ENCODE results near the gene SSC5D.

The SSC5D gene

DNA sequence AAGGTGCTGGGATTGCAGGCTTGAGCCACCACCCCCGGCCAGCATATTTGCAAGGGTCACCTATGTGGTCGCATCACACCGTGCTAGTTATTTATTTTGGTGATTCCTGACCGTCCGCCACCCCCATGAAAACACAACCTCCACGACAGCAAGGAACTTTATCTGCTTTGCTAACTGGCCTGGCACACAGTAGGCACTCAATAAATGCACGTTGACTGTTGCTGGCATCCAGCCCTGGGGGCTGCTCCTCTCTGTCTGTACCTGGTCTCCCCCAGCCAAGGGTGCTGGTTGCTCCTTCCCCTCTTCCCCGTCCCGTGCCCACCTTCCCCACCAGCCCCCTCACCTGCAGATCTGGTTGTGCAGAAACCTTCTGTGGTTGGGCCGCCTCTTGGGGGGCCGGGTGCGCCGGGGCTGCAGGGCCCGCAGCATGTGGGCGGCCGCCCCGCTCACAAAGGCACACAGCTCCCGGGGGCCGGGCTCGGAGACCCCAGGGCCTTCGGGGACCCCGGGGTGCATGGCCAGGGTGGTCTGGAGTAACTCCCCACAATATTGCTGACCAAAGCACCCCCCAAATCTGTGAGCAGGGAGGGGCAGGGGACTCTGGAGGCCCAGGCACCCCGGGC lies 24.1 kb upstream of the SSC5D start:
- TF ChIP-seq YY1 (IDR thresholded peaks at IDR 0.05; ENCODE audit: low read depth) (no peak), ZBTB7A (IDR thresholded peaks at IDR 0.05; ENCODE audit: low read depth) (no peak), USF1 (IDR thresholded peaks at IDR 0.05) (no peak), CEBPB (IDR thresholded peaks at IDR 0.05) (no peak), EGR1 (IDR thresholded peaks at IDR 0.05) (no peak), CREB1 (IDR thresholded peaks at IDR 0.05; ENCODE audit: low read depth) (no peak), TAF1 (IDR thresholded peaks at IDR 0.05; ENCODE audit: low read depth) (no peak), FOXM1 (IDR thresholded peaks at IDR 0.05; ENCODE audit: borderline replicate concordance, low read depth) (no peak), EP300 (IDR thresholded peaks at IDR 0.05; ENCODE audit: borderline replicate concordance) (no peak), TCF12 (IDR thresholded peaks at IDR 0.05; ENCODE audit: low read depth) (no peak), NFIC (IDR thresholded peaks at IDR 0.05) (no peak), TEAD4 (IDR thresholded peaks at IDR 0.05) (no peak)
- TF ChIP-seq, protein P1, sequence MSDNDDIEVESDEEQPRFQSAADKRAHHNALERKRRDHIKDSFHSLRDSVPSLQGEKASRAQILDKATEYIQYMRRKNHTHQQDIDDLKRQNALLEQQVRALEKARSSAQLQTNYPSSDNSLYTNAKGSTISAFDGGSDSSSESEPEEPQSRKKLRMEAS (IDR thresholded peaks at IDR 0.05) = no peak

GRCh38 chr19:55464662-55465054 lies 23.6 kb upstream of the SSC5D start, which contains the start of gene C19orf85:
TSS of gene C19orf85 (minus strand) at chr19:55464751. CDS start at chr19:55464554, 197 bp downstream.
- TF ChIP-seq, protein P2, sequence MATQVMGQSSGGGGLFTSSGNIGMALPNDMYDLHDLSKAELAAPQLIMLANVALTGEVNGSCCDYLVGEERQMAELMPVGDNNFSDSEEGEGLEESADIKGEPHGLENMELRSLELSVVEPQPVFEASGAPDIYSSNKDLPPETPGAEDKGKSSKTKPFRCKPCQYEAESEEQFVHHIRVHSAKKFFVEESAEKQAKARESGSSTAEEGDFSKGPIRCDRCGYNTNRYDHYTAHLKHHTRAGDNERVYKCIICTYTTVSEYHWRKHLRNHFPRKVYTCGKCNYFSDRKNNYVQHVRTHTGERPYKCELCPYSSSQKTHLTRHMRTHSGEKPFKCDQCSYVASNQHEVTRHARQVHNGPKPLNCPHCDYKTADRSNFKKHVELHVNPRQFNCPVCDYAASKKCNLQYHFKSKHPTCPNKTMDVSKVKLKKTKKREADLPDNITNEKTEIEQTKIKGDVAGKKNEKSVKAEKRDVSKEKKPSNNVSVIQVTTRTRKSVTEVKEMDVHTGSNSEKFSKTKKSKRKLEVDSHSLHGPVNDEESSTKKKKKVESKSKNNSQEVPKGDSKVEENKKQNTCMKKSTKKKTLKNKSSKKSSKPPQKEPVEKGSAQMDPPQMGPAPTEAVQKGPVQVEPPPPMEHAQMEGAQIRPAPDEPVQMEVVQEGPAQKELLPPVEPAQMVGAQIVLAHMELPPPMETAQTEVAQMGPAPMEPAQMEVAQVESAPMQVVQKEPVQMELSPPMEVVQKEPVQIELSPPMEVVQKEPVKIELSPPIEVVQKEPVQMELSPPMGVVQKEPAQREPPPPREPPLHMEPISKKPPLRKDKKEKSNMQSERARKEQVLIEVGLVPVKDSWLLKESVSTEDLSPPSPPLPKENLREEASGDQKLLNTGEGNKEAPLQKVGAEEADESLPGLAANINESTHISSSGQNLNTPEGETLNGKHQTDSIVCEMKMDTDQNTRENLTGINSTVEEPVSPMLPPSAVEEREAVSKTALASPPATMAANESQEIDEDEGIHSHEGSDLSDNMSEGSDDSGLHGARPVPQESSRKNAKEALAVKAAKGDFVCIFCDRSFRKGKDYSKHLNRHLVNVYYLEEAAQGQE (IDR thresholded peaks at IDR 0.05; ENCODE audit: low read depth) = no peak
- no peak for TF ChIP-seq EP300 (IDR thresholded peaks at IDR 0.05; ENCODE audit: borderline replicate concordance)

DNA sequence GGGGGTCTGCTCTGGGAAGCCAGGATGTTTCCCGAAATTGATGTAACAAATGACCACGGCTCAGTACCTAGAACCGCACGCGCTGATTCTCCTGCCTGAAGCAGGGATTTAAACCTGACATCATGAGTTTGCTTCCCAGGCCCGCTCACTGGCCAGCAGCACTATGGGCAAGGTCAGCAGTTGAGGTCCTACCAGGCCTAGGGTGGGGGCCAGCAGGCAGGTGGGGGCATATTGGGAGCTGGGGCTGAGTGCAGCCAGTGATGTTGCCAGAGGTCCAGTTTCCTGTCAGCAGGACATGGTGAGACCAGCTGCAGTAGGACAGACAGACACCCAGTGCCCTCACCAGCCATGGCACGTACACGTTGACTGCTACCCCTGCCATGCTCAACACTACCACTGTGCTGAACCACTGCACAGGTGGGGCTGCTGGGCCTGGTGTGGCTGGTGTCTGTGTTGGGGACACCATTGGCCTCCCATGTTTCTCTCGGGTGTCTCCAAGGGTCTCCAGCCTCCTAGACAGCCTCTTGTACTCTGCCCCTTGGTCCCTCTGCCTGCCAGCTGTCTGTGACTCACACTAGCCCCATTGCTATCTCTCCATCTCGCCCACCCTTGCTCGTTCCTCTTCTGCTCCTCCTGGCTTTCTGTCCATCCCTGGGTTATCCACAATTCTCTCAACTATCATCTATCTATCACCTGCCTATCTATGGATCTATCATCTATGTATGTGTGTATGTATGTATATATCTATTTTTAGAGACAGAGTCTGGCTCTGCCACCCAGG lies 22.6 kb upstream of the SSC5D start:
- TF ChIP-seq USF1 (IDR thresholded peaks at IDR 0.05) (no peak), ZBTB7A (IDR thresholded peaks at IDR 0.05; ENCODE audit: low read depth) (no peak; the same call in 1 of the 2 replicates), CREB1 (IDR thresholded peaks at IDR 0.05; ENCODE audit: low read depth) (no peak), FOXM1 (IDR thresholded peaks at IDR 0.05; ENCODE audit: borderline replicate concordance, low read depth) (no peak), EGR1 (IDR thresholded peaks at IDR 0.05) (no peak), NFIC (IDR thresholded peaks at IDR 0.05) (no peak), TEAD4 (IDR thresholded peaks at IDR 0.05) (no peak), TCF12 (IDR thresholded peaks at IDR 0.05; ENCODE audit: low read depth) (no peak), EP300 (IDR thresholded peaks at IDR 0.05; ENCODE audit: borderline replicate concordance) (no peak), YY1 (IDR thresholded peaks at IDR 0.05; ENCODE audit: low read depth) (no peak)
- TF ChIP-seq, protein P1 (IDR thresholded peaks at IDR 0.05) = no peak
- TF ChIP-seq, protein P2 (IDR thresholded peaks at IDR 0.05; ENCODE audit: low read depth) = no peak

DNA sequence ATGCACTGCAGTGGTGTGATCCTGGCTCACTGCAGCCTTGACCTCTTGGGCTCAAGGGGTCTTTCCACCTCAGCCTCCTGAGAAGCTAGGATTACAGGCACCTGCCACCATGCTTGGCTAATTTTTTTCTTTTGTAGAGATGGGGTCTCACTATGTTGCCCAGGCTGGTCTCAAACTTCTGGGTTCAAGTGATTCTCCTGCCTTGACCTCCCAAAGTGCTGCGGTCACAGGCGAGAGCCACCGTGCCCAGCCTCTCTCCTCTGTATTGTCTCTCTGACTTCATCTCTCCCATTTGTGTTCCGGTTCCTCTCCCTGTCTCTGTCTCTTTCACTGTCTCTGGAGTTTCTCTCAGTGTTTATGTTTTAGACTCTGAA lies 22.0 kb upstream of the SSC5D start:
- TF ChIP-seq CEBPB (IDR thresholded peaks at IDR 0.05) (no peak), ZBTB7A (IDR thresholded peaks at IDR 0.05; ENCODE audit: low read depth) (no peak), TCF12 (IDR thresholded peaks at IDR 0.05; ENCODE audit: low read depth) (no peak), RAD21 (IDR thresholded peaks at IDR 0.05; ENCODE audit: low read depth) (no peak), CREB1 (IDR thresholded peaks at IDR 0.05; ENCODE audit: low read depth) (no peak), EP300 (IDR thresholded peaks at IDR 0.05; ENCODE audit: borderline replicate concordance) (no peak), TEAD4 (IDR thresholded peaks at IDR 0.05) (no peak), EGR1 (IDR thresholded peaks at IDR 0.05) (no peak), TAF1 (IDR thresholded peaks at IDR 0.05; ENCODE audit: low read depth) (no peak), YY1 (IDR thresholded peaks at IDR 0.05; ENCODE audit: low read depth) (no peak), USF1 (IDR thresholded peaks at IDR 0.05) (no peak), FOXM1 (IDR thresholded peaks at IDR 0.05; ENCODE audit: borderline replicate concordance, low read depth) (no peak), NFIC (IDR thresholded peaks at IDR 0.05) (no peak)
- TF ChIP-seq, protein P1 (IDR thresholded peaks at IDR 0.05) = no peak
- TF ChIP-seq, protein P2 (IDR thresholded peaks at IDR 0.05; ENCODE audit: low read depth) = no peak

Measured in Ishikawa (cell line).